Naive B cell (primary cell): ENCODE results near the gene RPS6KC1. TPM values are rescaled to one million over a fixed set of nuclear protein-coding genes. Genes with fewer than 3 reads are reported as not detected.
"Not testable (repeated sequence)": the region's sequence is repeated elsewhere in the genome, so short reads cannot be mapped to it uniquely, and the experiment has no call there.

Source experiments
- ATAC-seq, 2 donors: fragments of 150-1000 bp; cut with Tn5 transposase; 2 replicates each; pipeline ENCODE4 v1.10.0; 2021; ENCODE audit warnings: low read depth in 2 of 2, mild to moderate bottlenecking in 2 of 2, moderate library complexity in 2 of 2
- DNase-seq: peaks from one replicate; pipeline ENCODE4 v3.0.0; 2022
- H3K27ac Mint-ChIP-seq, 6 donors: one replicate each; pipeline ENCODE4 v1.8.0; 2020 to 2022; ENCODE audit warnings: mild to moderate bottlenecking in 6 of 6, mixed read lengths in 6 of 6, moderate library complexity in 5 of 6, inconsistent platforms in 2 of 6
- H3K27me3 Mint-ChIP-seq, 3 donors: one replicate each; pipeline ENCODE4 v1.8.0; 2021 to 2022; ENCODE audit warnings: mixed read lengths in 3 of 3, mild to moderate bottlenecking in 1 of 3
- H3K36me3 Mint-ChIP-seq, 2 donors: one replicate each; pipeline ENCODE4 v1.8.0; 2020 to 2022; ENCODE audit warnings: mixed read lengths in 2 of 2, inconsistent platforms in 1 of 2, mild to moderate bottlenecking in 1 of 2
- H3K4me1 Mint-ChIP-seq, 3 donors: one replicate each; pipeline ENCODE4 v1.8.0; 2020 to 2022; ENCODE audit warnings: mixed read lengths in 3 of 3, inconsistent platforms in 1 of 3, mild to moderate bottlenecking in 1 of 3, moderate library complexity in 1 of 3
- H3K4me3 Mint-ChIP-seq, 8 donors: one replicate each; pipeline ENCODE4 v1.8.0; 2020 to 2022; ENCODE audit warnings: mild to moderate bottlenecking in 8 of 8, mixed read lengths in 8 of 8, moderate library complexity in 8 of 8, inconsistent platforms in 2 of 8
- H3K9me3 Mint-ChIP-seq, 7 donors: one replicate each; pipeline ENCODE4 v1.8.0; 2020 to 2022; ENCODE audit warnings: mixed read lengths in 7 of 7, mild to moderate bottlenecking in 5 of 7, inconsistent platforms in 2 of 7, moderate library complexity in 1 of 7
- polyA plus RNA-seq, 6 donors: library from polyadenylated mRNA; unstranded; fragments of 300-500 nt; fragmentation: Illumina TruSeq; gene quantifications; one replicate each; pipeline ENCODE4 v1.2.3, GENCODE V29; 2021; ENCODE audit warnings: low read depth in 6 of 6

Gene RPS6KC1
- polyA plus RNA-seq, 6 donors from 2014 or later, result 5.2 to 13.1 (median 7.5) TPM

GRCh38 chr1:213123536-213123935 lies 72.5 kb downstream of the RPS6KC1 start:
- no peak overlapping the region for H3K27ac Mint-ChIP-seq
- no peaks in the 10 kb centered on the region for H3K9me3 Mint-ChIP-seq
- H3K36me3 Mint-ChIP-seq, result no peaks in the 10 kb centered on the region
- H3K4me3 Mint-ChIP-seq, result no peak overlapping the region
- DNase-seq (no peak), ATAC-seq (no peak)
- H3K4me1 Mint-ChIP-seq, result peaks cover 0 to 4% (median 0%) of the 10 kb centered on the region in 3 donors
- H3K27me3 Mint-ChIP-seq, result no peaks in the 10 kb centered on the region

GRCh38 chr1:213124590-213124989 lies 73.5 kb downstream of the RPS6KC1 start:
- DNase-seq, result no peak
- no peaks in the 10 kb centered on the region for H3K27me3 Mint-ChIP-seq
- no peaks in the 10 kb centered on the region for H3K36me3 Mint-ChIP-seq
- no peak overlapping the region for H3K4me3 Mint-ChIP-seq
- H3K9me3 Mint-ChIP-seq, result no peaks in the 10 kb centered on the region
- no peak for ATAC-seq
- H3K27ac Mint-ChIP-seq, result no peak overlapping the region
- H3K4me1 Mint-ChIP-seq, result peaks cover 0 to 4% (median 0%) of the 10 kb centered on the region in 3 donors

- DNase-seq (no peak), ATAC-seq (no peak)
- no peaks in the 10 kb centered on the region for H3K36me3 Mint-ChIP-seq
- H3K27me3 Mint-ChIP-seq, result no peaks in the 10 kb centered on the region
- H3K4me1 Mint-ChIP-seq, result peaks cover 0 to 2% (median 0%) of the 10 kb centered on the region in 3 donors
- H3K4me3 Mint-ChIP-seq, result no peak overlapping the region
- H3K27ac Mint-ChIP-seq, result peak overlapping the region in 1 of 6 donors; percentile 2
- H3K9me3 Mint-ChIP-seq, result no peaks in the 10 kb centered on the region
Observed at GRCh38 chr1:213125643-213126042, 74.6 kb downstream of the RPS6KC1 start.

- ATAC-seq (no peak), DNase-seq (no peak)
- no peaks in the 10 kb centered on the region for H3K27me3 Mint-ChIP-seq
- no peak overlapping the region for H3K4me3 Mint-ChIP-seq
- no peaks in the 10 kb centered on the region for H3K4me1 Mint-ChIP-seq
- no peaks in the 10 kb centered on the region for H3K36me3 Mint-ChIP-seq
- no peaks in the 10 kb centered on the region for H3K9me3 Mint-ChIP-seq
- H3K27ac Mint-ChIP-seq, result no peak overlapping the region
Observed at GRCh38 chr1:213127074-213127473, 76.0 kb downstream of the RPS6KC1 start.

- H3K4me1 Mint-ChIP-seq, result peaks cover 0 to 4% (median 0%) of the 10 kb centered on the region in 3 donors
- no peak overlapping the region for H3K27ac Mint-ChIP-seq
- no peaks in the 10 kb centered on the region for H3K36me3 Mint-ChIP-seq
- no peak for ATAC-seq
- no peak overlapping the region for H3K4me3 Mint-ChIP-seq
- no peaks in the 10 kb centered on the region for H3K27me3 Mint-ChIP-seq
- no peak for DNase-seq
- no peaks in the 10 kb centered on the region for H3K9me3 Mint-ChIP-seq
Observed at GRCh38 chr1:213131851-213132655, 81.0 kb downstream of the RPS6KC1 start.

- Mint-ChIP-seq H3K4me1 (peaks cover 1 to 12% (median 10%) of the 10 kb centered on the region in 3 donors), H3K4me3 (no peak overlapping the region), H3K36me3 (no peaks in the 10 kb centered on the region), H3K9me3 (peaks cover 0 to 12% (median 7%) of the 10 kb centered on the region in 7 donors), H3K27me3 (no peaks in the 10 kb centered on the region), H3K27ac (no peak overlapping the region)
- no peak for DNase-seq
- ATAC-seq, result no peak
Observed at GRCh38 chr1:213135572-213135971, 84.5 kb downstream of the RPS6KC1 start.

- DNase-seq (no peak), ATAC-seq (no peak)
- Mint-ChIP-seq H3K4me3 (no peak overlapping the region), H3K4me1 (peaks cover 4 to 15% (median 10%) of the 10 kb centered on the region in 3 donors), H3K27ac (peak overlapping the region in 2 of 6 donors; percentile 69 to 87), H3K27me3 (no peaks in the 10 kb centered on the region), H3K36me3 (no peaks in the 10 kb centered on the region), H3K9me3 (peaks cover 0 to 12% (median 7%) of the 10 kb centered on the region in 7 donors)
Observed at GRCh38 chr1:213136190-213136917, 85.3 kb downstream of the RPS6KC1 start.

- Mint-ChIP-seq H3K4me1 (peaks cover 6 to 23% (median 16%) of the 10 kb centered on the region in 3 donors), H3K36me3 (peaks cover 0 to 4% of the 10 kb centered on the region in 2 donors), H3K4me3 (no peak overlapping the region), H3K27ac (no peak overlapping the region), H3K9me3 (peaks cover 0 to 12% (median 7%) of the 10 kb centered on the region in 7 donors), H3K27me3 (no peaks in the 10 kb centered on the region)
- DNase-seq (no peak), ATAC-seq (no peak)
Observed at GRCh38 chr1:213138391-213138790, 87.3 kb downstream of the RPS6KC1 start.

GRCh38 chr1:213138892-213139291 lies 87.9 kb downstream of the RPS6KC1 start:
- peaks cover 0 to 12% (median 7%) of the 10 kb centered on the region in 7 donors for H3K9me3 Mint-ChIP-seq
- no peak overlapping the region for H3K27ac Mint-ChIP-seq
- H3K4me1 Mint-ChIP-seq, result peaks cover 6 to 23% (median 16%) of the 10 kb centered on the region in 3 donors
- ATAC-seq (no peak), DNase-seq (no peak)
- no peaks in the 10 kb centered on the region for H3K27me3 Mint-ChIP-seq
- H3K4me3 Mint-ChIP-seq, result no peak overlapping the region
- peaks cover 0 to 4% of the 10 kb centered on the region in 2 donors for H3K36me3 Mint-ChIP-seq

- no peak for ATAC-seq
- Mint-ChIP-seq H3K4me1 (peaks cover 0 to 7% (median 0%) of the 10 kb centered on the region in 3 donors), H3K36me3 (peaks cover 31 to 43% of the 10 kb centered on the region in 2 donors), H3K27me3 (no peaks in the 10 kb centered on the region), H3K4me3 (no peak overlapping the region), H3K27ac (no peak overlapping the region), H3K9me3 (peaks cover 0 to 24% (median 20%) of the 10 kb centered on the region in 7 donors)
- DNase-seq, result no peak
Observed at GRCh38 chr1:213148905-213149304, 97.9 kb downstream of the RPS6KC1 start.

- peaks cover 35 to 46% of the 10 kb centered on the region in 2 donors for H3K36me3 Mint-ChIP-seq
- not testable (repeated sequence) for DNase-seq, H3K27me3 Mint-ChIP-seq, H3K4me3 Mint-ChIP-seq, H3K27ac Mint-ChIP-seq, ATAC-seq
- peaks cover 6 to 17% (median 7%) of the 10 kb centered on the region in 3 donors for H3K4me1 Mint-ChIP-seq
- H3K9me3 Mint-ChIP-seq, result peaks cover 0 to 29% (median 20%) of the 10 kb centered on the region in 7 donors
Observed at GRCh38 chr1:213150090-213150489, 99.0 kb downstream of the RPS6KC1 start.

- Mint-ChIP-seq H3K27ac (peak overlapping the region in 2 of 6 donors; percentile 42 to 55), H3K4me3 (peak overlapping the region in 2 of 8 donors; percentile 29 to 72), H3K9me3 (peaks cover 0 to 11% (median 6%) of the 10 kb centered on the region in 7 donors), H3K27me3 (no peaks in the 10 kb centered on the region), H3K4me1 (peaks cover 6 to 23% (median 7%) of the 10 kb centered on the region in 3 donors), H3K36me3 (peaks cover 26 to 29% of the 10 kb centered on the region in 2 donors)
- ATAC-seq (no peak), DNase-seq (no peak)
Observed at GRCh38 chr1:213154056-213154685, 103.1 kb downstream of the RPS6KC1 start.

- Mint-ChIP-seq H3K4me1 (peaks cover under 1 to 21% (median 3%) of the 10 kb centered on the region in 3 donors), H3K4me3 (no peak overlapping the region), H3K27me3 (no peaks in the 10 kb centered on the region), H3K27ac (no peak overlapping the region), H3K9me3 (peaks cover 0 to 5% (median 0%) of the 10 kb centered on the region in 7 donors), H3K36me3 (peaks cover 14 to 29% of the 10 kb centered on the region in 2 donors)
- DNase-seq (no peak), ATAC-seq (no peak)
Observed at GRCh38 chr1:213159376-213159775, 108.3 kb downstream of the RPS6KC1 start.
